Pancreas (tissue), 10 donors: ENCODE results near the gene SHH. TPM values are rescaled to one million over a fixed set of nuclear protein-coding genes. Genes with fewer than 3 reads are reported as not detected.
A peak's percentile ranks its signal among the peaks of the same experiment; 100 is the strongest.

Experiments used
- ATAC-seq, 4 donors: fragments of 200-7000 bp; cut with Tn5 transposase; one replicate each; pipeline versions ENCODE4 v1.8.0 to v1.9.1; 2020; ENCODE audit warnings: mild to moderate bottlenecking in 4 of 4, moderate library complexity in 4 of 4
- DNase-seq, 6 donors: peaks; one replicate each; pipeline ENCODE4 v3.0.0-alpha.2; 2020
- FAIRE-seq: peaks from 2 replicates; lab custom pipeline; 2012; peaks lifted over from hg19 to GRCh38; lab: Jason Lieb, UNC
- H3K27ac ChIP-seq, 4 donors: fragments of 200-600 bp; sonication (generic); 1 replicate in 3 of 4; 2 replicates in 1 of 4; pipeline versions ENCODE4 v1.5.0 to v1.8.0; 2020
- H3K27me3 ChIP-seq, 4 donors: fragments of 200-600 bp; one replicate each; pipeline ENCODE4 v1.8.0; 2021
- H3K36me3 ChIP-seq, 3 donors: fragments of 200-600 bp; sonication (generic) in 1 of 3; one replicate each; pipeline versions ENCODE4 v1.5.0 to v1.8.0; 2020 to 2021
- H3K4me1 ChIP-seq, 3 donors: fragments of 200-600 bp; one replicate each; pipeline ENCODE4 v1.8.0; 2021
- H3K4me3 ChIP-seq, 4 donors: fragments of 200-600 bp; sonication (generic) in 2 of 4; one replicate each; pipeline versions ENCODE4 v1.5.0 to v1.8.0; 2020 to 2021
- H3K9me3 ChIP-seq, 4 donors: fragments of 200-600 bp; one replicate each; pipeline ENCODE4 v1.8.0; 2021
- CTCF ChIP-seq, 4 donors: fragments of 200-600 bp; sonication (generic) in 3 of 4; IDR thresholded peaks; one replicate each; pipeline versions ENCODE4 v1.5.0 to v1.8.0; 2021; ENCODE audit warnings: antibody characterized with exemption in 4 of 4
- WGBS, 2 donors: extraction: QIAGEN DNeasy Blood & Tissue Kit; methylation state at CpG; one replicate each; pipeline ENCODE4 v1.1.7; 2013; 5-methylcytosine and 5-hydroxymethylcytosine counted together
- intact Hi-C, 3 donors: fragments of 100-400 bp; cut with DNase I; formaldehyde crosslinking; loops; one replicate each; pipeline versions ENCODE4 v1.11.1 to v1.14.2; 2022
- polyA plus RNA-seq, 2 donors: library from polyadenylated mRNA; stranded (reverse); fragments of 200-250 nt; gene quantifications; one replicate each; pipeline ENCODE4 v1.2.3, GENCODE V29; 2013
- total RNA-seq, 6 donors: library from RNA; stranded (reverse); fragmentation: NEBNext Ultra II Directional in 4 of 6; extraction: Animal tissue kit (Norgen Biotek cat#: 25700) in 4 of 6; gene quantifications; one replicate each; pipeline versions ENCODE4 v1.2.1 to v1.2.4, GENCODE V29; 2021 to 2023
- donor health status: healthy with polysubstance abuse.
- donor health status: DM: no; HTN: no; CAD: no; lungs with moderate emphysema.
- donor health status: DM: no; HTN: no; CAD: no.
- donor health status: control.
- donor health status: control.
- donor health status: Bipolar disorder and iron deficiency.
- donor health status: DM: yes; HTN: yes; CAD: no.
- donor health status: DM: no; HTN: no; CAD: no.
- donor health status: DM: no; HTN: no; CAD: no.
- donor health status: DM: yes; HTN: yes; CAD: no.

SHH gene
- total and polyA plus RNA-seq, 8 donors = 0.08 to 0.85 (median 0.26) TPM

- Histone ChIP-seq H3K4me1 (peaks cover 0 to 3% (median 3%) of the 10 kb centered on the region in 3 donors), H3K4me3 (no peak overlapping the region), H3K36me3 (no peaks in the 10 kb centered on the region), H3K27ac (no peak overlapping the region), H3K27me3 (peaks cover 0 to 3% (median 0%) of the 10 kb centered on the region in 4 donors), H3K9me3 (no peaks in the 10 kb centered on the region)
- ATAC-seq (no peak), FAIRE-seq (no peak), DNase-seq (no peak)
- intact Hi-C loops = no loop called here
- 63 to 71% methylated on average over 7 of the region's 7 CpGs for WGBS, 2 donors
- TF ChIP-seq CTCF (IDR thresholded peaks at IDR 0.05) = no peak
Observed at GRCh38 chr7:155795401-155795800, 16.9 kb downstream of the SHH start.

GRCh38 chr7:155794196-155794595 is 18.1 kb downstream of the SHH start:
- 71 to 85% methylated on average over 9 of the region's 9 CpGs for WGBS, 2 donors
- peak in 1 of 6 donors; percentile 45 for DNase-seq
- FAIRE-seq = no peak

DNA sequence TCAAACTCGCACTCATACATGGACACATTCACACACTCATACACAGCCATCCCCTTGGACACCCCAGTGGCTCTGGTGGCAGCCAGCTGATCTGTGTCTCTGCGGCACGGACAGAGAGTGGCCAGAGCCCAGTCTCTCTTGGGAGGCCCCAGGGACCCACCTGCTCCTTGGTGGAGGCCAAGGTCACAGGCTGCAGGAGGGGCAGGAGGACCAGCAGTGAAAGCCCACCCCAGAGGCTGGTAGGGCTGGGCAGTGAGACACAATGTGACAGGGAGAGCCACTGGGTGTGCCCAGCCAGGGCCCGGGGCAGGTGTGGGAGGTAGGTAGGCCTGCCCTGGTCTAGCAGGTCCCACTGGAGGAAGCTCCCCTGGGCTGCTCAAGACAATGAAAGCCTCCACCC is 18.5 kb downstream of the SHH start:
- Histone ChIP-seq H3K27me3 (peaks cover 0 to 3% (median 0%) of the 10 kb centered on the region in 4 donors), H3K4me1 (peaks cover 0 to 3% (median 3%) of the 10 kb centered on the region in 3 donors), H3K36me3 (no peaks in the 10 kb centered on the region), H3K27ac (no peak overlapping the region), H3K4me3 (no peak overlapping the region), H3K9me3 (no peaks in the 10 kb centered on the region)
- no peak for FAIRE-seq
- DNase-seq = peak in 1 of 6 donors; percentile 72
- TF ChIP-seq CTCF (IDR thresholded peaks at IDR 0.05) = no peak
- ATAC-seq = no peak
- WGBS, 2 donors = 75 to 80% methylated on average over 4 of the region's 4 CpGs
- intact Hi-C loops = no loop called here

More at GRCh38 chr7:155794196-155794595, 18.1 kb downstream of the SHH start:
- Histone ChIP-seq H3K4me3 (no peak overlapping the region), H3K9me3 (no peaks in the 10 kb centered on the region), H3K27ac (no peak overlapping the region), H3K36me3 (no peaks in the 10 kb centered on the region), H3K27me3 (peaks cover 0 to 3% (median 0%) of the 10 kb centered on the region in 4 donors), H3K4me1 (peaks cover 0 to 3% (median 3%) of the 10 kb centered on the region in 3 donors)
- intact Hi-C loops = no loop called here
- TF ChIP-seq CTCF (IDR thresholded peaks at IDR 0.05) = no peak
- ATAC-seq = no peak

GRCh38 chr7:155792999-155793560 is 19.2 kb downstream of the SHH start:
- WGBS, 2 donors = 67 to 80% methylated on average over 11 of the region's 11 CpGs
- intact Hi-C loops = no loop called here

More at GRCh38 chr7:155792999-155793560, 19.2 kb downstream of the SHH start:
- Histone ChIP-seq H3K27ac (no peak overlapping the region), H3K4me1 (peaks cover 0 to 3% (median 3%) of the 10 kb centered on the region in 3 donors), H3K4me3 (no peak overlapping the region), H3K9me3 (no peaks in the 10 kb centered on the region), H3K27me3 (peaks cover 0 to 3% (median 0%) of the 10 kb centered on the region in 4 donors), H3K36me3 (no peaks in the 10 kb centered on the region)
- TF ChIP-seq CTCF (IDR thresholded peaks at IDR 0.05) = no peak
- FAIRE-seq (no peak), DNase-seq (no peak), ATAC-seq (no peak)
